GM23338 (cell line): ENCODE data around the gene CLDN1. TPM values are rescaled to one million over a fixed set of nuclear protein-coding genes. Genes with fewer than 3 reads are reported as not detected.

Experiments used
- ATAC-seq: fragments of 200-7000 bp; cut with Tn5 transposase; 3 replicates; pipeline ENCODE4 v1.9.1; 2020
- DNase-seq: peaks from one replicate; pipeline ENCODE4 v3.0.0-alpha.2; 2015; ENCODE audit warnings: low spot score
- H2AFZ ChIP-seq: fragments of 200-600 bp; sonication (generic); 2 replicates; pipeline ENCODE4 v1.8.0; 2016; ENCODE audit warnings: antibody characterized with exemption, mild to moderate bottlenecking, moderate library complexity
- H3F3A ChIP-seq: fragments of 200-600 bp; sonication (generic); replicated peaks from 2 replicates; pipeline ENCODE4 v1.8.0; 2017; ENCODE audit warnings: antibody characterized with exemption, mixed run types, low read depth
- H3K27ac ChIP-seq: fragments of 200-600 bp; sonication (generic); 2 replicates; pipeline ENCODE4 v1.6.1; 2016; ENCODE audit warnings: low read depth
- H3K27me3 ChIP-seq: fragments of 200-600 bp; sonication (generic); 2 replicates; pipeline ENCODE4 v1.8.0; 2016; ENCODE audit warnings: mild to moderate bottlenecking, mixed run types, moderate library complexity; ENCODE audit not compliant: insufficient read depth
- H3K36me3 ChIP-seq: fragments of 200-600 bp; sonication (generic); 2 replicates; pipeline ENCODE4 v1.8.0; 2016; ENCODE audit warnings: mild to moderate bottlenecking; ENCODE audit not compliant: insufficient read depth
- H3K4me1 ChIP-seq: fragments of 200-600 bp; sonication (generic); 2 replicates; pipeline ENCODE4 v1.8.0; 2016; ENCODE audit warnings: mild to moderate bottlenecking, moderate library complexity; ENCODE audit not compliant: insufficient read depth
- H3K4me2 ChIP-seq: fragments of 200-600 bp; sonication (generic); 2 replicates; pipeline ENCODE4 v1.7.1; 2017; ENCODE audit warnings: mixed run types
- H3K4me3 ChIP-seq: fragments of 200-600 bp; sonication (generic); 2 replicates; pipeline ENCODE4 v1.6.1; 2016; ENCODE audit warnings: mixed run types
- H3K79me2 ChIP-seq: fragments of 200-600 bp; sonication (generic); replicated peaks from 2 replicates; pipeline ENCODE4 v1.8.0; 2017; ENCODE audit warnings: mild to moderate bottlenecking; ENCODE audit not compliant: insufficient read depth
- H3K9me2 ChIP-seq: fragments of 200-600 bp; sonication (generic); 2 replicates; pipeline ENCODE4 v1.8.0; 2017; ENCODE audit not compliant: insufficient read depth
- H4K20me1 ChIP-seq: fragments of 200-600 bp; sonication (generic); replicated peaks from 2 replicates; pipeline ENCODE4 v1.8.0; 2017; ENCODE audit warnings: mild to moderate bottlenecking; ENCODE audit not compliant: insufficient read depth
- H3K27ac Mint-ChIP-seq: 2 replicates; pipeline ENCODE4 v1.8.0; 2020; ENCODE audit warnings: inconsistent platforms, mild to moderate bottlenecking, moderate library complexity, mixed read lengths
- H3K27me3 Mint-ChIP-seq: 3 replicates; pipeline ENCODE4 v1.8.0; 2022; ENCODE audit warnings: low read depth, mild to moderate bottlenecking, moderate library complexity, mixed read lengths, inconsistent platforms; ENCODE audit not compliant: insufficient read depth, poor library complexity
- H3K36me3 Mint-ChIP-seq: 3 replicates; pipeline ENCODE4 v1.8.0; 2021; ENCODE audit warnings: low read depth, mild to moderate bottlenecking, inconsistent platforms, moderate library complexity, mixed read lengths
- H3K4me1 Mint-ChIP-seq: 3 replicates; pipeline ENCODE4 v1.8.0; 2020; ENCODE audit warnings: mild to moderate bottlenecking, inconsistent platforms, mixed read lengths
- H3K4me3 Mint-ChIP-seq: 3 replicates; pipeline ENCODE4 v1.8.0; 2021; ENCODE audit warnings: moderate library complexity, mild to moderate bottlenecking, inconsistent platforms, mixed read lengths
- H3K9me3 Mint-ChIP-seq: 3 replicates; pipeline ENCODE4 v1.8.0; 2020; ENCODE audit warnings: moderate library complexity, mild to moderate bottlenecking, inconsistent platforms, mixed read lengths
- CREB1 ChIP-seq: fragments of 250-450 bp; sonication (Bioruptor Pico); IDR thresholded peaks from 2 replicates; pipeline ENCODE4 v1.5.0; 2020; ENCODE audit warnings: low read depth, mild to moderate bottlenecking, moderate library complexity
- CTCF ChIP-seq, 2 experiments: fragments of 200-600 bp in 1 of 2; sonication (generic) in 1 of 2; conservative IDR thresholded peaks; 2 replicates each; pipeline versions ENCODE4 v1.5.1 to v1.6.1; 2016 to 2017; ENCODE audit warnings: antibody characterized with exemption in 2 of 2, low read depth in 2 of 2, mild to moderate bottlenecking in 2 of 2, moderate library complexity in 1 of 2
- ETS1 ChIP-seq: IDR thresholded peaks from 2 replicates; pipeline ENCODE4 v1.6.1; 2016; ENCODE audit warnings: antibody characterized with exemption
- EZH2 ChIP-seq: fragments of 200-600 bp; sonication (generic); IDR thresholded peaks from one replicate; pipeline ENCODE4 v1.8.0; 2017; ENCODE audit warnings: antibody characterized with exemption, mild to moderate bottlenecking, low read depth; ENCODE audit not compliant: unreplicated experiment
- EZH2phosphoT487 ChIP-seq: fragments of 200-600 bp; sonication (generic); IDR thresholded peaks from one replicate; pipeline ENCODE4 v1.8.1; 2018; ENCODE audit warnings: antibody characterized with exemption; ENCODE audit not compliant: unreplicated experiment
- JUNB ChIP-seq: IDR thresholded peaks from one replicate; pipeline ENCODE4 v1.6.1; 2016; ENCODE audit warnings: antibody characterized with exemption; ENCODE audit not compliant: unreplicated experiment
- NANOG ChIP-seq: IDR thresholded peaks from 2 replicates; pipeline ENCODE4 v1.6.1; 2016; ENCODE audit warnings: antibody characterized with exemption, borderline replicate concordance
- POLR2AphosphoS5 ChIP-seq: IDR thresholded peaks from 2 replicates; pipeline ENCODE4 v1.6.1; 2016; ENCODE audit warnings: antibody characterized with exemption, low read depth
- REST ChIP-seq: IDR thresholded peaks from one replicate; pipeline ENCODE4 v1.6.1; 2018; ENCODE audit warnings: antibody characterized with exemption; ENCODE audit not compliant: unreplicated experiment
- STAT1 ChIP-seq: IDR thresholded peaks from one replicate; pipeline ENCODE4 v1.6.1; 2016; ENCODE audit warnings: antibody characterized with exemption; ENCODE audit not compliant: unreplicated experiment
- ZNF114 ChIP-seq: fragments of 250-450 bp; sonication (Bioruptor Pico); IDR thresholded peaks from 2 replicates; pipeline ENCODE4 v1.5.0; 2020; ENCODE audit warnings: mild to moderate bottlenecking, moderate library complexity
- ZNF331 ChIP-seq: fragments of 250-450 bp; sonication (Bioruptor Pico); IDR thresholded peaks from 2 replicates; pipeline ENCODE4 v1.5.0; 2020; ENCODE audit warnings: low read depth, mild to moderate bottlenecking, moderate library complexity
- ZNF462 ChIP-seq: fragments of 250-450 bp; sonication (Bioruptor Pico); IDR thresholded peaks from 2 replicates; pipeline ENCODE4 v1.5.0; 2020; ENCODE audit warnings: mild to moderate bottlenecking, moderate library complexity
- polyA plus RNA-seq: library from polyadenylated mRNA; unstranded; fragments of >200 nt; fragmentation: Nextera tagmentation; extraction: Ambion mirVana; gene quantifications from 2 replicates; pipeline ENCODE4 v1.2.1, GENCODE V29; 2016
- total RNA-seq: library from RNA; depleted of rRNA; stranded (reverse); fragments of >200 nt; shearing (Covaris generic); gene quantifications from 2 replicates; pipeline ENCODE4 v1.2.3, GENCODE V29; 2014

Gene CLDN1
- total and polyA plus RNA-seq, 2 experiments from 2014 or later, result 2.5 to 4.6 TPM

- H3K4me2 ChIP-seq, result peak overlapping the region; percentile 40; the same call in 1 of the 2 replicates
- ATAC-seq, result peak; percentile 28; the same call in 1 of the 3 replicates
These were observed 39.5 kb upstream of the CLDN1 start for GRCh38 chr3:190361791-190362190.

More at GRCh38 chr3:190361791-190362190, 39.5 kb upstream of the CLDN1 start:
- no peak overlapping the region for H2AFZ ChIP-seq
- no peak overlapping the region for H3K4me3 ChIP-seq
- H3K79me2 ChIP-seq, result no peaks in the 10 kb centered on the region
- H3K27me3 ChIP-seq, result no peaks in the 10 kb centered on the region
- no peak for DNase-seq
- no peaks in the 10 kb centered on the region for H3K36me3 ChIP-seq
- Mint-ChIP-seq H3K36me3 (peaks cover 5% of the 10 kb centered on the region; the same call in 2 of the 3 replicates), H3K4me1 (peaks cover 16% of the 10 kb centered on the region), H3K9me3 (peaks cover 9% of the 10 kb centered on the region; the same call in 2 of the 3 replicates), H3K27ac (peak overlapping the region; percentile 30), H3K27me3 (no peaks in the 10 kb centered on the region), H3K4me3 (no peak overlapping the region)
- H3K27ac ChIP-seq, result no peak overlapping the region
- TF ChIP-seq STAT1 (no peak), REST (no peak), ETS1 (no peak), CREB1 (no peak), JUNB (no peak), ZNF114 (CRISPR knock-in tag) (no peak), EZH2 (no peak), NANOG (no peak), EZH2phosphoT487 (no peak), ZNF462 (CRISPR knock-in tag) (no peak), ZNF331 (CRISPR knock-in tag) (no peak), POLR2AphosphoS5 (no peak), CTCF (conservative IDR thresholded peaks at IDR 0.05; ENCODE audit: low read depth in 2 of 2) (no peak)
- H3F3A ChIP-seq, result no peaks in the 10 kb centered on the region
- peaks cover 3% of the 10 kb centered on the region; the same call in 1 of the 2 replicates for H3K9me2 ChIP-seq
- peaks cover 8% of the 10 kb centered on the region for H3K4me1 ChIP-seq
- no peaks in the 10 kb centered on the region for H4K20me1 ChIP-seq
